Renal cortex interstitium (tissue), 15 donors: ENCODE data around the gene SMPD4. TPM values are rescaled to one million over a fixed set of nuclear protein-coding genes. Genes with fewer than 3 reads are reported as not detected.
A peak's percentile ranks its signal among the peaks of the same experiment; 100 is the strongest.
"Not testable (repeated sequence)": the region's sequence is repeated elsewhere in the genome, so short reads cannot be mapped to it uniquely, and the experiment has no call there.

Experiments used
- DNase-seq, 11 donors: peaks; one replicate each; pipeline ENCODE4 v3.0.0-alpha.2; 2013; ENCODE audit warnings: low read depth in 9 of 11, low spot score in 4 of 11; ENCODE audit errors: extremely low read depth in 1 of 11
- long read RNA-seq, 16 experiments: transcript quantifications; one replicate each; lab custom pipeline, GENCODE V29; 2026
- polyA plus RNA-seq, 3 donors: library from polyadenylated mRNA; unstranded; fragments of 120-200 nt; gene quantifications; one replicate each; pipeline ENCODE4 v1.2.1, GENCODE V29; 2013; ENCODE audit not compliant: insufficient read length in 3 of 3

The SMPD4 gene
- 10 to 100 TPM; 63.9 to 77.3 (median 67.0) TPM for polyA plus RNA-seq
- long read RNA-seq, donor 1, partial matches to known transcripts = 6 of 9 reads
- long read RNA-seq, donor 1, other reads (novel, unspliced or antisense) = 0 of 9 reads
- long read RNA-seq, donor 2, full-length matches to known transcripts = 5 of 11 reads
- long read RNA-seq, donor 2, partial matches to known transcripts = 6 of 11 reads
- long read RNA-seq, donor 2, other reads (novel, unspliced or antisense) = 0 of 11 reads
- long read RNA-seq, donor 3, full-length matches to known transcripts = 6 of 722 reads
- long read RNA-seq, donor 3, partial matches to known transcripts = 150 of 722 reads
- long read RNA-seq, donor 3, other reads (novel, unspliced or antisense) = 566 of 722 reads
- long read RNA-seq, donor 4, full-length matches to known transcripts = 3 of 3 reads
- long read RNA-seq, donor 4, partial matches to known transcripts = 0 of 3 reads
- long read RNA-seq, donor 4, other reads (novel, unspliced or antisense) = 0 of 3 reads
- long read RNA-seq, donor 5 = 0 reads
- long read RNA-seq, donor 6, full-length matches to known transcripts = 5 of 132 reads
- long read RNA-seq, donor 6, partial matches to known transcripts = 127 of 132 reads
- long read RNA-seq, donor 6, other reads (novel, unspliced or antisense) = 0 of 132 reads
- long read RNA-seq, donor 7, partial matches to known transcripts = 0 of 4 reads
- long read RNA-seq, donor 7, other reads (novel, unspliced or antisense) = 0 of 4 reads
- long read RNA-seq, donor 8, full-length matches to known transcripts = 5 of 15 reads
- long read RNA-seq, donor 8, partial matches to known transcripts = 10 of 15 reads
- long read RNA-seq, donor 8, other reads (novel, unspliced or antisense) = 0 of 15 reads
- long read RNA-seq, donor 9, full-length matches to known transcripts = 4 of 4 reads
- long read RNA-seq, donor 9, partial matches to known transcripts = 0 of 4 reads
- long read RNA-seq, donor 9, other reads (novel, unspliced or antisense) = 0 of 4 reads
- long read RNA-seq, donor 10, full-length matches to known transcripts = 5 of 10 reads
- long read RNA-seq, donor 10, partial matches to known transcripts = 5 of 10 reads
- long read RNA-seq, donor 10, other reads (novel, unspliced or antisense) = 0 of 10 reads
- long read RNA-seq, donor 11, full-length matches to known transcripts = 4 of 397 reads
- long read RNA-seq, donor 11, partial matches to known transcripts = 40 of 397 reads
- long read RNA-seq, donor 11, other reads (novel, unspliced or antisense) = 353 of 397 reads
- long read RNA-seq, donor 12, partial matches to known transcripts = 0 of 2 reads
- long read RNA-seq, donor 12, other reads (novel, unspliced or antisense) = 0 of 2 reads
- long read RNA-seq, donor 13, full-length matches to known transcripts = 5 of 13 reads
- long read RNA-seq, donor 13, partial matches to known transcripts = 8 of 13 reads
- long read RNA-seq, donor 13, other reads (novel, unspliced or antisense) = 0 of 13 reads
- long read RNA-seq, donor 14, full-length matches to known transcripts = 7 of 777 reads
- long read RNA-seq, donor 14, partial matches to known transcripts = 731 of 777 reads
- long read RNA-seq, donor 14, other reads (novel, unspliced or antisense) = 39 of 777 reads
- long read RNA-seq, donor 15, partial matches to known transcripts = 7 of 8 reads
- long read RNA-seq, donor 15, other reads (novel, unspliced or antisense) = 0 of 8 reads
- long read RNA-seq, donor 16, full-length matches to known transcripts = 15 of 54 reads
- long read RNA-seq, donor 16, partial matches to known transcripts = 39 of 54 reads
- long read RNA-seq, donor 16, other reads (novel, unspliced or antisense) = 0 of 54 reads

DNA sequence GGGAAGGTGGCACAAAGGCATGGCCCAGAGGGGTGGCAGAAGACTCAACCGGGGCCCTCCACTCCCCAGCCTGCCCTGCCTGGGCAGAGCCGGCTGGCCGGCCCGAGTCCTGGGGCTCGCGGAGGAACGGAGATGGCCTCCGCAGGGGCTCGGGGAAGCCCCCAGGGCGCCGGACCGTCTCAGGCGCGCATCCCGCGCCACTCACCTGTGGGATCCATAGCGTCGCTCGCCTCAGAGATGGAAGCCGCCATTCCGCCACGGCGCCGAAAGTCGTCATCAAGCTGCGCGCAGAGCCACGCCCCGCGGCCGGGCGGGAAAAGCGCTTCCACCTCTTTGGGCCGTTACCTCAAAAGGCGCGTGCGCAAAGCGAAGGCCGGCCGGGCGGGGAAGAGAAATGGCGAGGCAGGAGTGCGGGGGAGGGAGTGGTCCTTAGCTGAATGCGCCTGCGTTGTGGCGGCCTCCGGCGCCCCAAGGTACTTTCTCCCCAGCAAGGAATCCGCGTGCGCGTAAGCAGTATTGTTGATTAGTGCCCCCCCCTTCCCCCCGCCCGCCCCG lies at the start of gene SMPD4:
Gene SMPD4 (minus strand): TSS at position 278 of the 555 bp plus-strand sequence. CDS start 5,010 bp downstream, outside the sequence.
- peak; percentile 86 to 97 (median 94) for DNase-seq

DNA sequence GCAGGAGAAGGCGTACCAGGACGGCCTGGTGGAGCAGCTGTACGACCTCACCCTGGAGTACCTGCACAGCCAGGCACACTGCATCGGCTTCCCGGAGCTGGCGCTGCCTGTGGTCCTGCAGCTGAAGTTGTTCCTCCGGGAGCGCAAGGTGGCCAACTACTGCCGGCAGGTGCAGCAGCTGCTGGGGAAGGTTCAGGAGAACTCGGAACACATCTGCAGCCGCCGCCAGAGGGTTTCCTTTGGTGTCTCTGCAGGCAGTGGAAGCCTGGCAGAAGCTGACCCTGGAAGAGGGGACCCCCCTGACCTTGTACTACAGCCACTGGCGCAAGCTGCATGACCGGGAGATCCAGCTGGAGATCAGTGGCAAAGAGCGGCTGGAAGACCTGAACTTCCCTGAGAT lies 49.5 kb upstream of the SMPD4 start:
- DNase-seq = not testable (repeated sequence)

DNA sequence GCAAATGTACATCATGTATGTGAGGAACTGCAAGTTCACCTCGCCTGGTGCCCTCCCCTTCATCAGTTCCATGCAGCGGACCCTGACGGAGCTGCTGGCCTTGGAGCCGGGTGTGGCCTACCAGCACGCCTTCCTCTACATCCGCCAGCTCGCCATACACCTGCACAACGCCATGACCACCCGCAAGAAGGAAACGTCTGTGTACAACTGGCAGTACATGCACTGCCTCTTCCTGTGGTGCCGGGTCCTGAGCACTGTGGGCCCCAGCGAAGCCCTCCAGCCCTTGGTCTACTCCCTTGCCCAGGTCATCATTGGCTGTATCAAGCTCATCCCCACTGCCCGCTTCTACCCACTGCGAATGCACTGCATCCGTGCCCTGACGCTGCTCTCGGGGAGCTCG lies 49.0 kb upstream of the SMPD4 start:
- DNase-seq = not testable (repeated sequence)

- DNase-seq = peak in 2 of 11 donors; percentile 7 to 26
Observed at GRCh38 chr2:130229161-130229510, 47.7 kb upstream of the SMPD4 start.

DNA sequence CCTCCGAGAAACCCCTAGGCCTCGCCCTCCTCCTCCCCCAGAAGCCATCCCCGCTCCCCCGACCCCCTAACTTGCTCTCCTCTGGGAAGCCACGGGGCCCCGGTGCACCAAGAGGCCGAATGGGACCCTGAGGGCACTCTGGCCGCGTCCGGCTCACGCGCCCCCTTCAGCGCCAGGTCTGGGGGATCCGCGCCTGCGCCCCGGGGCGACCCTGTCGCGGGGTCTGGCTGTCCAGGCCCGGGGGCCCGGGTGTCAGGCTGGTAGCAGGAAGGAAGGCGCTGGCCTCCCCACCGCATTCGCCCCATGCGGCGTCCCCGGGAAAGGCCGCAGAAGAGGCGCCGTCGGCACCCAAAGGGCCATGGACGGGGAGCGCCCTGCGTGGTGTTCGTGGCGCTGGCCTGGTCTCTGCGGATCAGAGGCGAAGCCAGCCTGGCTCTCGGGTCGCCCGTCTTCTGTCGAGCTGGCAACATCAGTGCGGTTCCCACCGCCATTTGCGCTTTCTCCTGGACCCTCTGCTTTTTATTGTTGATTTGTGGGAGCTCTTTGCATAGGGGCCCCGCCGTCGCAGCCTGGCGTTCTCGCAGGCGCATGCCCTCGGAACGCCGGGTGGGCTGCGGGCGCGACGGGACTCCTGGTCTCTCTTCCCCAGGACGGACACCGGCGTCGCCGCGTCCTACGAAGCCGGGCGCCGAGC lies 47.2 kb upstream of the SMPD4 start:
- not testable (repeated sequence) for DNase-seq

DNA sequence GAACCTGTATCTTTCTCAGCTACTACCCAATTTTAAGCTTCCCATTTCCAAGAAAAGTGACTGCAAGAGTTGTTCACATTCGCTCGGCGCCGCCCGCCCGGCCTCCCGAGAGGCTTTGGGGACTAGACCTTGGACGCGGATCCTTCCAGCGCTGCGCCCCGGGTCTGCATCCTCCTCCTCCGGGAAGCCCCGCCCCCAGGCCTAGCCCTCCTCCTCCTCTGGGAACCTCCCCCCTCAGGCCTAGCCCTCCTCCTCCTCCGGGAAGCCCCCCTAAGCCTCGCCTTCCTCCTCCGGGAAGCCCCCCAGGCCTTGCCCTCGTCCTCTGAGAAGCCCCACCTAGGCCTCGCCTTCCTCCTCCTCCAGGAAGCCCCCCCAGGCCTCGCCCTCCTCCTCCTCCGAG lies 46.6 kb upstream of the SMPD4 start:
- not testable (repeated sequence) for DNase-seq

DNA sequence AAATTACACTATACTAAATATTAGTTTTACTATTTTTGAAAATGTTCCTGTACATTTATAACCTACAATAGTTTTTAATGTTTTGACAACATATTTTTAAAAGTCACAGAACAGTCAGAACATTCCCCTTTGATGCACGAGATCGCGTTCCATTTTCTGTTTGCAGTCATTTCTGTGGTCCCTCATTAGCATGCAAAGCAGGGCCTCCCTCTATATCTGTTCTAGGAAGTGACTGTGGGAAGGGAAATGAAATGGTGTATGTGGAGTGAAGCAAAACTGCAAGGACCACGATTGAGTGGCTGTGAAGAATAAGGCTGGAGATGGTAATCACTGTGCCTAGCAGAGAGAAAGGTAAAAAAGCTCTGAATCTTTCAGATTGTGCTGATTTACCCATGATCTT lies 41.1 kb upstream of the SMPD4 start:
- not testable (repeated sequence) for DNase-seq

DNA sequence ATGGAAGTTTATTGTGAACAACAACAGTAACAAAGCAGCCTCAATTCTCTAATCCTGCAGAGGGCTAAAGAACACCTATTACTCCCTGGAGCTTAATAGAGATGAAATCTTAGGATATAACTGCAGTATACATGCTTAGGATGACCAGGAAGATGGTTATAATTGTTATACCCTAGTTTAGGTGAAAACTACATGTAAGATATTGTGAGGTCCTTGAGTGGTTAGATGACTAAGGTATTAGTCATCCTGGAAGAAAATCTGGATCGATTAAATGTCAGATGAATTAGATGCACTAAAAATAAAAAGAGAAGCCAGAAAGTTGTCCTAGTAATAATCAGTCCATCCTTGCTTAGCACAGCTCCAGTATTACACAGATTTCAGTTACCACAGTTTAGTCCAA lies 39.1 kb upstream of the SMPD4 start:
- not testable (repeated sequence) for DNase-seq

- not testable (repeated sequence) for DNase-seq
Observed at GRCh38 chr2:130219147-130219546, 37.7 kb upstream of the SMPD4 start.

DNA sequence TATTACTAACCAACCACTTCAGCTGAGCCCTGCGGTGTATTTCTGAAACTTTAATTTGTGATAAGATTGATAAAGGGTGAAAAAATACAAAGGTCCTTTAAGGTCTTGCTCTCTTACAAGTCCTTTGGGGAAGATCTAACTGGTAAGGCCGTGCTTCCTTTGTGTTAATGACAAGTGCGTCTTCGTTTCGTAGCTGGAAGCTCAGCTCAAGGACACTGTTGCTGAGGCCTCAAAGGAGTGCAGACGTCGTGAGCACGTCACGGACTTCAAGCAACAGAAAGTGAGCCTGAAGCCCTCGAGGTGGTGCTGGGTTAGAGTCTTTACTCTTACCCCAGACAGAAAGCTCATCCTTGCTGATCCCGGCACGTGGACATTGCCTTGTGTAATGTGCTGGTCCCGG lies 25.6 kb upstream of the SMPD4 start:
- not testable (repeated sequence) for DNase-seq

GRCh38 chr2:130203150-130203549 lies 21.7 kb upstream of the SMPD4 start:
- DNase-seq = not testable (repeated sequence)

GRCh38 chr2:130202518-130202917 lies 21.1 kb upstream of the SMPD4 start:
- DNase-seq = not testable (repeated sequence)

GRCh38 chr2:130198343-130198742 lies 16.9 kb upstream of the SMPD4 start, which contains the start of gene TUBA3E:
Gene TUBA3E (minus strand): TSS chr2:130198439. CDS start chr2:130198360, 79 bp downstream.
- DNase-seq = no peak

- not testable (repeated sequence) for DNase-seq
Observed at GRCh38 chr2:130196052-130196451, 14.7 kb upstream of the SMPD4 start.

- DNase-seq = not testable (repeated sequence)
Observed at GRCh38 chr2:130195089-130195635, 13.8 kb upstream of the SMPD4 start.

GRCh38 chr2:130193824-130194223 lies 12.4 kb upstream of the SMPD4 start:
- DNase-seq = not testable (repeated sequence)

DNA sequence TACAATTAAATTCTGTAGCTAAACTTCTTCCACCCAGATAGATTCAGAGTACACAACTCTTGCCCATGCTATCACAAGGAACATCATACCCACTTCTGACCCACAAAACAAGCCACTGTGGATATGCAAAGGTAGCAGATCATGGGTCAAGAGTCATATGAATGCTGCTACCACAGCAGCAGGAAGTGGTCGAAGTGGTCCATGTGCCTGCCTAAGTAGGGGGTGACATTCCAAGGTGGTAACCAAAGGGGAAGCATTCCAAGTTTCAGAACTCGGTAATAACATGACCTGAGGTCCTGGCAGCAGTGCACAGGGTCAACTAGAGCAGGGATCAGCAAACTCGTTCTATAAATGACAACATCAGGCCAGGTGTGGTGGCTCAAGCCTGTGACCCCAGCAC lies 11.0 kb upstream of the SMPD4 start:
- DNase-seq = not testable (repeated sequence)
